NCI-H774 (cell line): Measurements from ENCODE around the gene CALHM1.

ENCODE experiments used
- DNase-seq: peaks from one replicate; lab custom pipeline; 2025; lab: John Stamatoyannopoulos, UW

Gene CALHM1

DNA sequence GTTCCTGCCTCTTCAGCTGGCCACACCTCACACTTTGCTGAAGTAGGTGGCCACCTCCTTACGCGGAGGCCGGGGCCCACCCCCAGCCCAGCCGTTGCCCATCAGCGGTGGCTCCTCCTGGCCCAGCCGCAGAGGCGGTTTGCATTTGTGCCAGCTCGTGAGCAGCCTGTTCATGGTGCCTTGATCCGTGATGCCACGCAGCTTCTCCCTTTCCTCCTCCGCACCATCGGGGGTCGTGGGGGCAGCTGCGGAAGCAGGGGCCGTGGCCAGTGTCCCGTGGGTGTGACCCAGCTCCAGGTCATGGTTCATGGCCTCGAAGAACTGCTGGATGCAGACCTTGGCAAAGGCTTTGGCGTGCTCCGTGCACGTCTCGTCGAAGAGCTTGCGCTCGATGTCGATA, 3.5 kb downstream of the CALHM1 start:
- DNase-seq, result no peak

- DNase-seq, result no peak
These were observed 4.7 kb downstream of the CALHM1 start for GRCh38 chr10:103454026-103454425.

GRCh38 chr10:103452506-103453230, 6.0 kb downstream of the CALHM1 start:
- no peak for DNase-seq

- DNase-seq, result no peak
These were observed 6.7 kb downstream of the CALHM1 start, which contains the start of gene CALHM2 for GRCh38 chr10:103451831-103452505. Gene CALHM2 (minus strand): TSS chr10:103452370. CDS start chr10:103449941, 2,429 bp downstream.

- DNase-seq, result no peak
These were observed 7.4 kb downstream of the CALHM1 start for GRCh38 chr10:103451091-103451813.

GRCh38 chr10:103450201-103450695, 8.5 kb downstream of the CALHM1 start:
- no peak for DNase-seq

GRCh38 chr10:103449208-103450144, 9.2 kb downstream of the CALHM1 start:
- no peak for DNase-seq

DNA sequence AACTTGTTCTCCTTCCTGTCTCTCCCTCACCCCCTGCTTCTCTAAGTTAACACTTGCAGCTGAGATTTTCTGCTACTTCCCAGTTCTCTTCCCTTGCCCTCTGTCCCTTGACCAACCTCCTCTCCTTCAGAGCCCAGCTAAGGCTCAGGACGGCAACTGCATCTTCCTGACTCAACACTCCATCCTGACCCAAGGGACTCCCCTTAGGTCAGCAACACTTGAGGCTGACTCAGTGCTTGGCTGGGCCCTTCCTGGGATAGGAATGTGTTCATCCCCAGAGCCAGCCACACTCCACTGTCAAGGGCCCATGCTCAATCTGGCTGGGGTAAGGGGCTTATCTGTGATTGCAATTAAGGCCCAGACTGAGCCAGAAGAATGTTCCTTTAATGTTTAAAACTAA, 10.0 kb downstream of the CALHM1 start:
- DNase-seq, result no peak

GRCh38 chr10:103447187-103447586, 11.5 kb downstream of the CALHM1 start:
- no peak for DNase-seq

- no peak for DNase-seq
These were observed 12.7 kb downstream of the CALHM1 start for GRCh38 chr10:103445767-103446567.

GRCh38 chr10:103445366-103445765, 13.3 kb downstream of the CALHM1 start:
- no peak for DNase-seq

- no peak for DNase-seq
These were observed 14.2 kb downstream of the CALHM1 start for GRCh38 chr10:103444478-103444877.

DNA sequence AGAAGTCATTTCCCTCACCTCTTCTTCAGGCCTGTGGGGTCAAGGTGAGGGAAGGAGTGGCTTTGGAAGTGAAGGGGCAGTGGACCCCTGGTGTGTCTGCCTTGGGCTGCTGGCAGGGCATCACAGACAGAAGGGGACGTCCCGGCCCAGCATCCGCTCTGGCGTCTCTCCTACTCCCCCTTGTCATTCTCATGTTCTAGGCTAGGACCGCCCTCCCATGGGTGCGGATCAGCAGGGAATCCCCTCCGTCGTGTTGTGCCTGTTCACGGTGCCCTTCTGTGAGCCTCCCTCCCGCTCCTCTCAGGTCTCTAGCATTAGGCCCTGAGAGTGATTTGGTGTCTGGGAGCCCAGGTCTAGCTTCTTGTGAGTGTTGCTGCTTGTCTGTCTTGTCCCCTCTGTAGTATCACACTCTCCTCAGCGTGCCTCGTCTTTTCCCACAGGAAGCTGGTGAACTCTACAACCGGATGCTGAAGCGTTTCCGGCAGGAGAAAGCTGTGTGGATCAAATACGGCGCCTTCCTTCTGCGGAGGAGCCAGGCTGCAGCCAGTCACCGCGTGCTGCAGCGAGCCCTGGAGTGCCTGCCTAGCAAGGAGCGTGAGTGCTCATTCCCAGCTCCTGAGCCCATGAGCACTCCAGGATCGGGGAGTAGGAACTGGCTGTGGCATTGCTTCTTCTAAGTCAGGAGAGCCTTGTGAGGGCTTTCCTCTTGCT, 15.1 kb downstream of the CALHM1 start:
- no peak for DNase-seq

DNA sequence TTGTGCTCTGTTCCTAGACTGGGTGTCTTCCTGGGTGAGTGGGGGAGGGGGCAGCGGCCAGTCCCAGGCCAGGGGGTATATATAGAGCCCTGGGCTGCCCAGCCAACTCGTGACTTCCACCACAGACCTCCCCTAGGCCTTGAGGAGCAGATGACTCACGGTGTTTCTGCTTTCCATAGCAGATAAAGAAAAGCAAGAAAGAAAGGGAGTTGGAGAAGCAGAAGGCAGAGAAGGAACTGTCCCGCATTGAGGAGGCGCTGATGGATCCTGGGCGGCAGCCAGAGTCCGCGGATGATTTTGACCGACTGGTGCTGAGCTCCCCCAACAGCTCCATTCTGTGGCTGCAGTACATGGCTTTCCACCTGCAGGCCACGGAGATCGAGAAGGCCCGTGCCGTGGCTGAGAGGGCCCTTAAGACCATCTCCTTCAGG, 16.7 kb downstream of the CALHM1 start:
- DNase-seq, result no peak

- DNase-seq, result no peak
These were observed 17.1 kb downstream of the CALHM1 start for GRCh38 chr10:103441611-103442010.

GRCh38 chr10:103441206-103441605, 17.5 kb downstream of the CALHM1 start:
- DNase-seq, result no peak

DNA sequence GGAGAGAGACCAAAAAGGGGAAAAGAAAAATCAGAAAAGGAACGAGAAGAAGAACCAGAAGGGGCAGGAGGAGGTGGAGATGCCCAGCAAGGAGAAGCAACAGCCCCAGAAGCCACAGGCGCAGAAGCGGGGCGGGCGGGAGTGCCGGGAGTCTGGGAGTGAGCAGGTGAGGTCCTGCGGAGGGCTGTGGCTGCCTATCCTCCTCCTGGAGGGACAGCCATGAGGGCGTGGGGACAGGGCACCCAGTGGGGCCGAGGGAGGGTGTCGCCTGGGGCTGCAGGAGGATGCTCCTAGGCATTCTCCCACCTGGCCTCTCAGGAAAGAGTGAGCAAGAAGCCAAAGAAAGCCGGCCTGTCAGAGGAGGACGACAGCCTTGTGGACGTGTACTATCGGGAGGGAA, 18.3 kb downstream of the CALHM1 start:
- no peak for DNase-seq

GRCh38 chr10:103439776-103440175, 18.9 kb downstream of the CALHM1 start:
- DNase-seq, result no peak

DNA sequence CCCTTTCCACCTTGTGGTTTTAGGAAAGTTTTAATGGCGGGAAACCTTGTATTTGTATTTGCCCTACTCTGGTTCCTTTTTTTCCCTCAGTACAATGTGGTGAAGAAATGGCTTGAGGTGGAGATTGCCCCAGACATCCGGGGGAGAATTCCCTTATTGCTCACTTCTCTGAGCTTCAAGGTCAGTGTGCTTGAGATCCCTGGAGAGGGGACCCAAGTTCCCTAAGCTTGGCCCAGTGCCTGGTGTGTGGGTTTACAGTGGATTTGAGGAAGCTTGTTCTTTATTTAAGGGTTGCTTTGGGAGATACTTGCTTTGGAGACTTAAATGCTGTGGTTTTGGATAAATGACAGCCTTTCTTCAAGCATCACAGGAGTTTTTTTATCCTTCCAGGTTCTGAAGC, 24.8 kb downstream of the CALHM1 start:
- DNase-seq, result no peak

GRCh38 chr10:103431902-103432301, 26.8 kb downstream of the CALHM1 start:
- DNase-seq, result no peak
